Cerebellar cortex (tissue), 1 donor: ENCODE data around the gene ABHD12B.
"Not testable (repeated sequence)": the region's sequence is repeated elsewhere in the genome, so short reads cannot be mapped to it uniquely, and the experiment has no call there.

ENCODE experiments used
- DNase-seq: peaks from one replicate; pipeline ENCODE4 v3.0.0-alpha.2; 2015; ENCODE audit warnings: low spot score

ABHD12B gene

DNA sequence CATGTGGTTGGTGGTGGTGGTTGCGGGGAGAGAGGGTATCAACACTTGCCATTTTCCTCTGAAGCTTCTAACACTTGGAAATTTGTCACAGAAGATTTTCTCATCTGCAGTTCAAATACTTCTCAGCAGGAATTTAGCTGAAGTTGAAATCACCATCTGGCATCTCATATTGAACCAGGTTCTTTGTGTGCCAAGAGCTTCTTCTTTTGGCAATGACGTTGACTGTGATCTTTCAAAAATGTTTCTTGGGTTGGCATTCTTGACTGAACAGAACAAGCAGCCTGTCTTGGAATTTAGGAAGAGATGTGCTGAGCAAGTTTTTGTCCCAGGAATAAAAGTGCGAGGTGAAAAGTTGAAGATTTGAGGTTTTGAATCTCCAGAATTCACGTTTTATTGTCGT, 32.2 kb upstream of the ABHD12B start:
- DNase-seq, result peak; percentile 54

DNA sequence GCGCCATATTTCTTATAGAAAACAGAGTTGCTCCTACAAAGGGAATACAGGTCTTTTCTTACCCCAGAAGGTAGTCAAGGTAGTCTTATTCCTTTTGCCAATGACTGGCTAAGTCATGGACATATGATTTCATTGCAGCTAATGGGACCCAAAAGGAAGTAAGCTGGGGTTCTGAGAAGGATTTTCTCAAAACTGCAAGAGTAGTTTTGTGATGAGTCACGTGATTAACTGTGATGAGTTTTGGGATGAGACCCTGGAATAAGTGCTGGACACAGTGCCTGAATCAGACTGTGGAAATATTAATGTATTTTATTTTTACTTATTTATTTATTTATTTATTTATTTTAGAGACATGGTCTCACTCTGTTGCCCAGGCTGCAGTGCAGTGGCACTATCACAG, 27.5 kb upstream of the ABHD12B start:
- DNase-seq, result no peak

DNA sequence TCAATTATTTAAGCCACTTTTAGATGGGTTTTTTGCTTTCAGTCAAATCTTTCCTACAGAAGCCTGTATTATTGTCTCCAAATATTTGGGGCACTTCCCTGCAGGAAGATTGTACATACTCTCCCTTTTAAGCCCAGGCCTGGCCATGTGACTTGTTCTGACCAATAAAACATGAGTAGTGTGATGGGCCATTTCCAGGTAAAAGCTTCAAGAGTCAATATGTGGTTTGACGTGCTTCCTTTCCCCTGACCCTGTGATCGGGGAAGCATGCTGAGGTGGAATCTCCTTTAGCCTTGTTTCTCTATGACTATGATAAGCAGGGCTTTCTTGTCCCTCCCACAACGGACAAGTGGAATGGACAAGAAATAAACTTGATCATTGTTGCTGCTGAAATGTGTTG, 26.7 kb upstream of the ABHD12B start:
- DNase-seq, result no peak

DNA sequence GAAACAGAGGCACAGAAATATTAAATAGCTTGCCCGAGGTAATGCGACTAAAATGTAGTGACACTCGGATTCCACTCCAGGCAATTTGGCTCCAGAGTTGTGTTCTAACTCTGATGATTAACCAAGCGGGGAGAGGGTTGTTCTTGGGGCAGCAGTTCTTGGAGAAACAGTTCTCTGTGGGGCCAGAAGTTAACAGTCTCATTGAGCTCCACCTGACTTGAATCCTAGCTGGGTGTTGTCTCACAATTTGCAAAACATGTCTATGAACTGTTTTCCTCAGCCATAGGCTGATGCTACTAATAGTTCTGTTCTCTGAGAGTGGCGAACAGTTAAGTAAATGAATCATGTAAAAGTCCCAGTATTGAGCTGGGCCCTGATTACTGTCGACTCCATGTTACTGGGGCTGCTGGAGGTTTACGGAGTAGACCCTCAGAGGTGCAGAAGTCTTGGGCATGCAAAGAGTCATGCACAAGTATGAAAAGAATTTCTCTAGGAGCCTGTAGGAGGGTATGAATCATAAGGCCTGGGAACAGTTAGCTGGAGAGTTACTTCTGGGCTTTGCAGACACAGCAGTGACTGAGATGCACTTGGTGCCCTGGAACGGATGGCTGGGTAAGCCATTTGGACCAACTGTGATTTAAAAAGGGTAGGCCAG, 25.5 kb upstream of the ABHD12B start:
- DNase-seq, result no peak

DNA sequence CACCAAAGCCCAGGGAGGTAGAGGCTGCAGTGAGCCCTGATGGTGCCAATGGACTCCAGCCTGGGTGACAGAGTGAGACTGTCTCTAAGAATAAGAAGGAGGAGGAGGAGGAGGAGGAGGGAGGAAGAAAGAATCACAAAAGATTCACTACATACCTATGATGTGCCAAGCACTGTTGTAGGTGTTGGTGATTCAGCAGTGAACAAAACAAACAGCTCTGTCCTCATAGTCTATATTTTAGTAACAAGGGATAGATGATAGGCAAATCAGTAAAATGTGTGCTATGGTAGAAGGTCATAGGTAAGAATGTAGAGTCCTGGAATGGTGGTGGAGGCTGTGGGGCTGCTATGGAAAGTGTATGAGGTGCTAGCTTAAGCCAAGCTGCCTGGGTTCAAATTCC, 18.0 kb upstream of the ABHD12B start:
- no peak for DNase-seq

DNA sequence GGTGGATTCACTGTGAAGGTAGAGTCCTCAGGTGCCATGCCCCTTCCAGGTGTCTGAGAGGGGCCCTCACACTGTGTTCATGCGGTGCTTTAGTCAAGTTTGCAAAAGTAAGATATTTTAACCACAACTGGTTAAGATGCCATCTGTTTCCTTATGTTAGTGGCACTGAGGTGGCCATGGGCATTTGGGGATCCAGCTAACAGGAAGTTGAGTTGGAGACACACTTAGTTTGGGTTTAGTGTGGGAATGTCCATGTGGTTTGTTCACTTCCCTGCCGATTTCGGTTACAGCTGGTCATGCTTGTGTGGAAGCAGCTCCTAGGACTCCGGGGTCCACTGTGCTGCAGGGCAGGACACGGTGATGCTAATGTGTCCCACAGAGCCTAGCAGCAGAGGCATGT, 17.3 kb upstream of the ABHD12B start:
- DNase-seq, result no peak

DNA sequence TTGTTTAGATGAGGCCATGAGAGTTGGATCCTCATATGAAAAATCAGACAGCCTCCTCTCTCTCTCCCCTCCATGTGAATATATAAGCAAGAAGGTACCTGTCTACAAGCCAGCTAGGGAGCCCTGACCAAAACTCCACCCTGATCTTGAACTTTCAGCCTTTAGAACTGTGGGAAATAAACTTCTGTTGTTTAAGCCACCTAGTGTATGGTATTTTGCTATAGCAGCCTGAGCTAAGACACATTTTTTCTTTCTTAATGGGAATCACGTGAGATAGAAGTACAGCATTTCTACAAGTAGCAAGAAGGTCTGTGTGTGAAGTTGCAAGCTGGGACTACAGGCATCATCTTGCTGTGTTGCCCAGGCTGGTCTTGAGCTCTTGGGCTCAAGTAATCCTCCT, 16.3 kb upstream of the ABHD12B start:
- DNase-seq, result no peak

DNA sequence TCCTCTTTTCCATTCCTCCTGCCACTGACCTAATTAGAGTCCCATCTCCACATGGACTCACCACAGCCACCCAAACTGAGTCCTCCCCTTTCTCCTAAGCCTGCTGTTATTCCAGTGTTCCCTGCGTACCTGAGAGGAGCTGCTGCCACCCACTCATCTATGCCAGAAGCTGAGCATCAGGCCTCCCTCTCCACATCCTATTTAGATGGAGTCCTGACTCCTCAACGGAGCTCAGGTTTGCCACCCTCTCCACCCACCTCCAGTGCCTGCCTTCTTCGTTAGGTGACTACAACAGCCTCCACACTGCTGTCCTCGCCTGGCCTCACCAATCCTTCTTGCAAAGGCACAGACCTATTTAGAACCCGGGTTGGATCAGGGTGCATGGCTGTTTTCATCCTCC, 15.2 kb upstream of the ABHD12B start:
- DNase-seq, result no peak

DNA sequence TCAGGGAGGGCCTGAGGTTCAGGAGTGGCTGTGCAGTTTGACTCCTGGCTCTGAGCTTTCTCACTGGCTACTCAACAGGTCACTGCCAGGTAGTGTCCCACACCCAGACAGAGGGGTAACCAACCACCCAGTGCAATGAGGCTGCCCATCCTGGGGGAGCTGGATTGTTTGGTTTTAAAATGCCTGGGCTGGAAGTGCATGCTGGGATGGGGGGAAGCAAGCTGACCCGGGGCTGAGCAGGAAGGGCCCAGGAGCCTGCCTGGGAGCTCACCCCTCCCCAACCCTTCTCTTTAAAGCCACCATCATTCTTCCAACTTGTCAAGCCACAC, 12.6 kb upstream of the ABHD12B start:
- no peak for DNase-seq

DNA sequence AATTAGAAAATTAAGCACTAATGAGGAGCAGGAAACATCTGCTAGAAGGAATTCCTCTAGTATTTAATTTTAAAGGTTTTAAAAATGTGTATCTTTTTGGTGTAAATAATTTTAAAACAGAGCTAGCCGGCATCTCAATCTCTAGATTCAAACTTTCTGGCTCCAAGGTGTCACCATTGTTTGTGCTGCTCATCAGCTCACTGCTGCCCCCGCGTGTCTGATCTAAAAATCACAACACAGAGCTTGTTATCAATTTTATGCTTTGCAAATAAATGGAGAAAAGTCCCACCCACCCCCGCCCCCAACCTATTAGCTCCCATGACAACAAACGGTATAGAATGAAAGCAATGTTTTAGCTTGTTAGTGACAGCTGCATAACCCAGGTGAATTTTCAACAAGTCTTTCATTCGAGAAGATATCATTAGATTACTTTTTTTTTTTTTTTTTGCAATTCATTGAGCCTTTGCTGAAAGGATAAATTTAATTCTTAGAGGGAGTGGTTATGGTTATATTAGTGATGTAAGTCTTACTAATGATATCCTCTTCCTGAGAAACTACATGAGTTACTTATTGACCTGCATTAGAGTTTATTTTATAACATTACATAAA, 11.3 kb upstream of the ABHD12B start:
- peak; percentile 79 for DNase-seq

DNA sequence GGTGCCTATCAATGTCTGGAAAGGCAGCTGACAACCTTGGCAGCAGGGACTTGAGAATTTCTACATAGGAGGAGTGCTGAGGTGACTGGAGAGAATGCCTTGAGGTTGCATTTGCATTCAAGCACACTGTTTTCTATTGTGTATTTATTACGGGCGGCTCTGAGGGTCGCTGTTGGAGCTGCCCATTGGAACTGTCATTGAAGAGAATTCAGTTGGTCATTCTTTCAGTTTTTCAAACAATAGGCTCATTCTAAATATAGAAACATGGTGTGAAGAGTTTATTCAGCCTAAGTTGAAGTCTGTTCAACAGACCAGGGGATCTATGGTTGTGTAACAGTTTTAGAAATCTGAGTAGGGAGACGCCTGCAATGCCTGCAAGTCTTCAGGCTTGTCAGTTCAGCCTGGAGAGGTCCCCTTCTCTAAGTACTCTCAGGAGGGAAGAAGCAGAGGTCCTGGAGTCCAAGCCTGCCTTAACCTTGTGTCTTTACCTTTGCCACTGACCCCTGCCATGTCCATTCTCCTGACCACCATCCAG, 9.8 kb upstream of the ABHD12B start:
- DNase-seq, result no peak

DNA sequence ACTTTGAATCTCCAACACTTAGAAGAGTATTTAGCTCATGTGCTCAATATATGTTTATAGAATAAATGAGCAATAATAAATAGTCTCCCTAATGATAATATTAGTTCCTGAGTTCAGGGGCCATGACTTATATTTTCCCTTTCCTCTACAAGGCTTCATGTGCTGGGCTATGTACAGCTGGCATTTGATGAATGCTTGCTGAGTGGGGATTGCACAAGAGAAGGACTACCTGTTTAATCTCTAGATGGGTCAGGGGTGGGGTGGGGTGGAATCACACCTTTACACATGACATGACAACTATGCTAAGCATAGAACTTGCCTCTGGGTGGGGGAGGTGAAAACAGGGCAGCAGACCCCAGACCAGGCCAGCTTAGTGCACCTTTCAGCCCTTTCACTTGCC, 7.6 kb upstream of the ABHD12B start:
- DNase-seq, result no peak

DNA sequence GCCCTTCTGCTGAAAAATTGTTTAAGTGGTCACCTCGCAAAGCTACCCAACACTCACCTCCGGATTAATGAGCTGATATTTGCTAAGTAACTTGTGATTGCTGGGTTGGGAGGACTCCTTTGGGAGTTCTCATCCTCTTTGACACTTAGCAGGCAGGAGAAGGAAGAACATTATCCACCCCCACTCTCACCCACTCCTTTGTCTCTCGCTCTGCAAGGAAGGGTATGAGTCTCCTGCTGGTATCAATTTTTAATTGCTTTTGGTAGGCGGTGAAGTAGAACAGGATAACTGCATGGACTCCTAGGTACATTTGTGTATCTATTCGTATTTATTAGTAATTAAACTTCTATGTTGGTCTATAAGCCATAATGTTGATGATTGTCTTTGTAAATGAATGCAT, 6.9 kb upstream of the ABHD12B start:
- no peak for DNase-seq

DNA sequence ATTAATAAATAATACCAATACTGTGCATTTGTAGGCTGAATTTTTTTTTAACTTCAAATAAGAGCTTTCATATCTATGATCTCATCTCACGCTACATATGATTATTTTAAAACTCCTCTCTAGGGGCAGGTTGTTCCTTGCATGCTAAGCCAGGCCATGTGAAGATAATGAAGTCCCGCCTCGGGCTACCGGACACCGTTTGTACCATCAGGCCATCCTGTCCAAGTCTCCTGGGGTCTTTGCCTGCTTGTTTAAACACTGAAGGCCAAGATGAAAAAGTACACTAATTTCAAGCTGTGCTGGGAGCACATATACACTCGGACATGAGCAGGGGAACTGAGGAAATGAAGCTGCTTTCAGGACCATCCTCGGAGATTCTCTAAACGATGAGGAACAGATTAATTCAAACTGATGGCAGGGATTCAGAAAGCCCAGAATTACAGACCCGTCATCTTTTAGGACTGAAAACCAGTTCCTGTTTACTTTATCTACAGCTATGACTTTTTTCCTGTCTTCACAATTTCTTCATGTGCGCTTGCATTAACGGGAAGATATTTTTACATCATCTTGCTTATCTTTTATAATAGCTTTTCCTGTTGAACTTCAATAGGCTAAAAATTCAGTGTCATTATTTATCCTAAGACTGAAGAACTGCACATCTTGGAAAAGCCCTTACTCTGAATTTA, 6.3 kb upstream of the ABHD12B start:
- no peak for DNase-seq

DNA sequence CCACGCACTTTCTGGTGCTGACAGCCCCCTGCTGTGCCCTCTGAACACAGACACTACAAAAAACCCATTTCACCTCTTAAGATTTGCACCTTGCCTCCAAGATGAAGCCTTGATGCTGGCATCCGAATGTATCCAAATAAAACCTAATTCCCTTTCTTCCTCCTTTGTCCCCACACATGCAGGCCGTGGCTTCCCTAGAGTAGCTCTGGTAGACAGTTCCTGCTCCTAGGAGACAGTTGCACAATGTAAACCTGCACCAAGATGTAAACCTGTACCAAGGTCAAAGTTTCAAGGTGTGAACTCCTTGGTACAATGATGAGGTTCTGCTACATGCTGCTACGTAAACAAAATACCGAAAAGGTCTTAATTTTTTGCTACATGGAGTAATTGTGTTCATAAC, 625 bp upstream of the ABHD12B start:
- DNase-seq, result no peak

DNA sequence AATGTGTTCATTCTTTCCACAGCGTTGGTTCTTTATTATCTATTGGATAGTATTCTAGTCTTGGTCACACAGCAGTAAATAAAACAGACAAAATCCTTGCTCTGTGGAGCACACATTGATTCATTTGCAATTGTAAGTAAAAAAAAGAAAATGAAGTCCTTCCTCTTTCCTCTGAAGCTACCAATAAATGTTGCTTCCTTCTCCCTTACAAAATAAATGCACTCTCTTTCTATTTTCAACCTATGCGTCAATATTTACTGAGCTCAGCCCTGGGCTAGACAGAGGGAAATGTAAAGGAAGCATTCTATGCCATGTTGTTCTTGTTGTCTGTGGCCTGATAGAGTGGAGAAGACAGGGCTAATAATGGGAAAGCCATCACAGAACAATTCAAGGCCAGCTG, 2.9 kb downstream of the ABHD12B start:
- DNase-seq, result no peak

DNA sequence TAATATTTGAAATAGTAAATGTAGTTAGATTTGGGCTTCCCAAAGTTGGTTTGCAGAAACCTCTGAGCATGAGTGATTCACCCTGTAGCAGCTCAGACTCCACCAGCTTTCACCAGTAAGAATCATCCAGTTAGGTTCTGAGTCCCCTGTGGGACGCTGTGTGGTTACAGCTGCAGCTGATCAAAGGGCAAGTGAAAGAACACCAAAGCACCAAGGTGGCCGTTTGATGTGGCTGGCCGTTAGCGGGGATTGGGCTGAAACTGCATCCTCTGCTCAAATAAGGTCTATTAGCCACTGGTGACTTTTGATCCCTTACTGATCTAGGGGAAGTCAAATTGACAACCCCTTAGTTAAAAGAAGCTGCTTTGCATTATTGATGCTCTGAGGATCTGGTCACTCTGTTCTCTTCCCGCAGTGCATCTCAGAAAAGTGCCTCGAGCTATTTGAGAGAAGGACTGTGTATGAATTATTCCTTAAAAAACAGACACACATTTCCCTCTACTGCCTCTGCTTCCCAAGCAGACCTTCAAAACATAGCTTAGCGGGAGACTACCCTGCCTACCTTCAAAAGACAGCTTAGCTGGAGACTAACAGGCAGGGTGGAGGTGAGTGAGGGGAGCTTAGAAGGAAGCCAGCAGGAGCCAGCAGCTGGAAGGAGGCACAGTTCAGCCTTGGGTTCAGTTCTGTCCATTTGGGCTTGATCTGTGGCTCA, 3.7 kb downstream of the ABHD12B start:
- DNase-seq, result no peak

DNA sequence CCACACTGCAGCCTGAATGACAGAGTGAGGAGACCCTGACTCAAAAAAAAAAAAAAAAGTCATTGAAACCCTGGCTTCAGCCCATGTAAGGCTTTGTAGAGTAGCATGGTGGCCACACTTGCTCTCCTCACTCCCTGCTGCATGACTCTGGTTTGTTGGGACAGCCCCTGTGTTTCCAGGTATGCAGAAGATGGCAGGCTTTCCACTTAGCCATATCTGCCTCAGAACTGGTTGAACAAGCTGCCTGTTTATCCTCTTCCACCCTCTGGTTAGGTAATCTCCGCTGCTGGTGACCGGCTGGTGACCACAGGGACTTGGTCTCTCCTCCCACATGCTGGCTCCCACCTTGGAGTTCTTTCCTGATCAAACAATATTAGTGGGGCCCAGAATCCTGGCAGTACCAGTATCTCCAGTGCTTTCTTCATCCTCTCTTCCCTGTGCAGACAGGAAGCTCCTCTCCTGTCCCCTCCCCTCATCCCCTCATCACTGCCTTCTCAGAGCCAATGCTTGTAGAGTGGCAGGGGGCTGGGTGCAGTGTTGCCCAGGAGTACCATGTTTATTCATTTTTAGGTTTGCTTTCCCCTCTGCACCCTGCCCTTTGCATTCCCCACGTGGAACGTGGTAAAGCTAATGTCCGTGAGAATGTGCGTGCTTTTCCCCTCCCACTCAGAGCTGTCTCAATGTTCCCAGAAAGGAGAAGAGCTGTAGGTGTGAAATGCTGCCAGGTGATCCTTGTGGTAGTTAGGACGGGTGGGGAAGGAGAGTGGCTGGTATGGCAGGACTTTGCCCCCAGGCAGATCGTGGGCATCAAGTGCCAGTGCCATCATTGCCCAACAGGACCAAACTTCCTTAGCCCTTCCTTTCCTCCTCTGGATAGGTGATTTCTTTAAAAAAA, 11.3 kb downstream of the ABHD12B start:
- no peak for DNase-seq

DNA sequence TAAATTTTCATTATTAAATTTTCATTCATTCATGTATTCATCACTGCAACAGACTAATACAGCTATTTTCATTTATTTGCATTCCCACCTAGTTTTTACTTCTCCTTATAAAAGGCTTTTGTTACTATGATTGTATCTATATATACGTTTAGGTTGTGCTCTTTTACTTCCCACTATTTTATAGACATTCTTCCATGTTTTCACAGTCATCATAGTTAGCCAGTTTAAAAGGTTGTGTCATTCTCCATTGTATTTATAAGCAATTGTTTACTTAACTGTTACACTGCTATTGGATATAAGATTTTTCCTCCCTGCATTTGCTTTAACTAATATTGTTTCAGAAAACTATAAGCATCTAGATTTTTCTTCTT, 12.0 kb downstream of the ABHD12B start:
- no peak for DNase-seq

DNA sequence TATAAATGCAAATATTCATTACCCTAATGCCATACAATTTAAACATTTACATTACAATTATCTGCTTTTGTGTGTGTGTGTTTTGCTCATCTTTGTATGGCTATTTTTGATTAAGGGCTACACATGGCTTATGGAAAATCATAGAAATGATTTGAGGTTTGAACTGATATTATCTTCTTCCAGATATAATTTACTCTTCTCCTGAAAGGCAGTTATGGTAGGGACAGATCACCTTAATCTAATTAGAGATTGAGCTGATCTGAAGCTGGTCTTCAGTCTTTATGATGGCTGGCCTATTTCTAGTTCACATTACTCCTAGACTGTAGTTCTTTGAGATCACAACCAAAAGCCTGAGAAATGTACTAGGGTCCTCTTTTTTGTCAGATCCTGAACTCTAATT, 15.6 kb downstream of the ABHD12B start:
- DNase-seq, result no peak

DNA sequence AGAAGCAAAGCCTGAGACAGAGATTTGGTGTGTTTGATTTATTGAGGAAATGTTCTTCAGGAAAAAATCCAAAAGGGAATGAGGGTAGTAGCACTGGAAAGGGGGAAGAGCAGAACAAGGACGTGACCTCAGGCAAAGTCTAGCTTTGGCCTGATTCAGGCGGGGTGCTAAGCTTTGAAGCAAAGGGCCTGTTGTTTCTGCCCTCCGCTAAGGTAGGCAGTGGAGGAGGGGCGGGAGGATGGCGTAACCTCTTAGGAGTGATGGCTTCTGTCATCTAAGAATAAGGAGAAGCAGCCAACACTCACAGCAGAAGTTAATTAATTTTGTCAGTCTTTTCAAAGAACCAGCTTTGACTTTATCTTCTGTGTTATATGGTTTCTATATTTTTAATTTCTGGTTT, 20.4 kb downstream of the ABHD12B start:
- no peak for DNase-seq

DNA sequence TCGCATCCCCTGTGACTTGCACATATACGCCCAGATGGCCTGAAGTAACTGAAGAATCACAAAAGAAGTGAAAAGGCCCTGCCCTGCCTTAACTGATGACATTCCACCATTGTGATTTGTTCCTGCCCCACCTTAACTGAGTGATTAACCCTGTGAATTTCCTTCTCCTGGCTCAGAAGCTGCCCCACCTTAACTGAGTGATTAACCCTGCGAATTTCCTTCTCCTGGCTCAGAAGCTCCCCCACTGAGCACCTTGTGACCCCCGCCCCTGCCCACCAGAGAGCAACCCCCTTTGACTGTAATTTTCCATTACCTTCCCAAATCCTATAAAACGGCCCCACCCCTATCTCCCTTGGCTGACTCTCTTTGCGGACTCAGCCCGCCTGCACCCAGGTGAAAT, 24.6 kb downstream of the ABHD12B start:
- not testable (repeated sequence) for DNase-seq
